HepG2 (cell line): ENCODE data around the gene EGLN2. TPM values are rescaled to one million over a fixed set of nuclear protein-coding genes. Genes with fewer than 3 reads are reported as not detected.
A peak's percentile ranks its signal among the peaks of the same experiment; 100 is the strongest.

Experiments used
- FOSL2 ChIP-seq: sonication (generic); formaldehyde crosslinking; IDR thresholded peaks from 2 replicates; pipeline ENCODE4 v1.4.0; 2020; ENCODE audit warnings: missing genetic modification reagents
- FOXM1 ChIP-seq: sonication (generic); formaldehyde crosslinking; IDR thresholded peaks from 2 replicates; pipeline ENCODE4 v1.5.0; 2020; ENCODE audit warnings: missing genetic modification reagents
- HOXA7 ChIP-seq: sonication (generic); formaldehyde crosslinking; IDR thresholded peaks from 2 replicates; pipeline ENCODE4 v1.8.1; 2022; ENCODE audit warnings: mild to moderate bottlenecking, missing genetic modification reagents, moderate library complexity
- PRMT3 ChIP-seq: sonication (generic); formaldehyde crosslinking; IDR thresholded peaks from 2 replicates; pipeline ENCODE4 v1.8.1; 2022; ENCODE audit warnings: low read depth, mild to moderate bottlenecking, moderate library complexity, missing genetic modification reagents, borderline replicate concordance
- SP4 ChIP-seq: sonication (generic); formaldehyde crosslinking; IDR thresholded peaks from 2 replicates; pipeline ENCODE4 v1.8.1; 2023; ENCODE audit warnings: mild to moderate bottlenecking, missing genetic modification reagents
- ZBTB38 ChIP-seq: sonication (generic); formaldehyde crosslinking; IDR thresholded peaks from 2 replicates; pipeline ENCODE4 v1.5.1; 2020; ENCODE audit warnings: mild to moderate bottlenecking, missing genetic modification reagents
- ZMYM4 ChIP-seq: sonication (generic); formaldehyde crosslinking; IDR thresholded peaks from 2 replicates; pipeline ENCODE4 v1.8.1; 2023; ENCODE audit warnings: mild to moderate bottlenecking, missing genetic modification reagents
- ZNF124 ChIP-seq: sonication (generic); formaldehyde crosslinking; IDR thresholded peaks from 2 replicates; pipeline ENCODE4 v1.4.0; 2020; ENCODE audit warnings: missing genetic modification reagents
- ZNF577 ChIP-seq: sonication (generic); formaldehyde crosslinking; IDR thresholded peaks from 2 replicates; pipeline ENCODE4 v1.4.0; 2020; ENCODE audit warnings: mild to moderate bottlenecking, low read depth, missing genetic modification reagents, borderline replicate concordance
- ZNF724P ChIP-seq: sonication (generic); formaldehyde crosslinking; IDR thresholded peaks from 2 replicates; pipeline ENCODE4 v1.8.0; 2022; ENCODE audit warnings: missing genetic modification reagents, borderline replicate concordance
- ZNF770 ChIP-seq: sonication (generic); formaldehyde crosslinking; IDR thresholded peaks from 2 replicates; pipeline ENCODE4 v1.5.0; 2020; ENCODE audit warnings: mild to moderate bottlenecking, missing genetic modification reagents
- ZNF780A ChIP-seq: sonication (generic); formaldehyde crosslinking; IDR thresholded peaks from 2 replicates; pipeline ENCODE4 v1.8.0; 2022; ENCODE audit warnings: mild to moderate bottlenecking, missing genetic modification reagents, moderate library complexity
- polyA plus RNA-seq, 8 experiments: library from polyadenylated mRNA; depleted of rRNA in 3 of 8; stranded (reverse) in 7 of 8; unstranded in 1 of 8; fragments of >200 nt; fragmentation: Illumina TruSeq in 4 of 8; extraction: Trizol in 4 of 8; gene quantifications; 2 replicates each; pipeline versions ENCODE4 v1.2.1 to v1.2.3, GENCODE V29; 2011 to 2016; ENCODE audit warnings: low read depth in 4 of 8, missing spikeins in 1 of 8, mixed read lengths in 1 of 8; ENCODE audit not compliant: insufficient read depth in 1 of 8
- total RNA-seq, 5 experiments: library from RNA; depleted of rRNA; stranded (reverse); fragments of >200 nt; fragmentation: Illumina TruSeq; extraction: Trizol; gene quantifications; 2 replicates each; pipeline ENCODE4 v1.2.3, GENCODE V29; 2016; ENCODE audit warnings: low read depth in 1 of 5
- TF ChIP-seq, protein P1 (sequence below): sonication (generic); formaldehyde crosslinking; IDR thresholded peaks from 2 replicates; pipeline ENCODE4 v1.5.1; 2020; ENCODE audit warnings: mild to moderate bottlenecking, missing genetic modification reagents, moderate library complexity
- TF ChIP-seq, protein P2 (sequence below): sonication (generic); formaldehyde crosslinking; IDR thresholded peaks from 2 replicates; pipeline ENCODE4 v1.4.0; 2020; ENCODE audit warnings: missing genetic modification reagents, borderline replicate concordance

The EGLN2 gene
- total and polyA plus RNA-seq, 2 of the 13 experiments (the other 11 are each of a cell fraction or from before 2014, with no cell fraction given): 16.5 to 40.8 TPM

GRCh38 chr19:40750874-40751537, 48.0 kb upstream of the EGLN2 start, which contains the start of gene SNRPA (continued):
- TF ChIP-seq, protein P1, sequence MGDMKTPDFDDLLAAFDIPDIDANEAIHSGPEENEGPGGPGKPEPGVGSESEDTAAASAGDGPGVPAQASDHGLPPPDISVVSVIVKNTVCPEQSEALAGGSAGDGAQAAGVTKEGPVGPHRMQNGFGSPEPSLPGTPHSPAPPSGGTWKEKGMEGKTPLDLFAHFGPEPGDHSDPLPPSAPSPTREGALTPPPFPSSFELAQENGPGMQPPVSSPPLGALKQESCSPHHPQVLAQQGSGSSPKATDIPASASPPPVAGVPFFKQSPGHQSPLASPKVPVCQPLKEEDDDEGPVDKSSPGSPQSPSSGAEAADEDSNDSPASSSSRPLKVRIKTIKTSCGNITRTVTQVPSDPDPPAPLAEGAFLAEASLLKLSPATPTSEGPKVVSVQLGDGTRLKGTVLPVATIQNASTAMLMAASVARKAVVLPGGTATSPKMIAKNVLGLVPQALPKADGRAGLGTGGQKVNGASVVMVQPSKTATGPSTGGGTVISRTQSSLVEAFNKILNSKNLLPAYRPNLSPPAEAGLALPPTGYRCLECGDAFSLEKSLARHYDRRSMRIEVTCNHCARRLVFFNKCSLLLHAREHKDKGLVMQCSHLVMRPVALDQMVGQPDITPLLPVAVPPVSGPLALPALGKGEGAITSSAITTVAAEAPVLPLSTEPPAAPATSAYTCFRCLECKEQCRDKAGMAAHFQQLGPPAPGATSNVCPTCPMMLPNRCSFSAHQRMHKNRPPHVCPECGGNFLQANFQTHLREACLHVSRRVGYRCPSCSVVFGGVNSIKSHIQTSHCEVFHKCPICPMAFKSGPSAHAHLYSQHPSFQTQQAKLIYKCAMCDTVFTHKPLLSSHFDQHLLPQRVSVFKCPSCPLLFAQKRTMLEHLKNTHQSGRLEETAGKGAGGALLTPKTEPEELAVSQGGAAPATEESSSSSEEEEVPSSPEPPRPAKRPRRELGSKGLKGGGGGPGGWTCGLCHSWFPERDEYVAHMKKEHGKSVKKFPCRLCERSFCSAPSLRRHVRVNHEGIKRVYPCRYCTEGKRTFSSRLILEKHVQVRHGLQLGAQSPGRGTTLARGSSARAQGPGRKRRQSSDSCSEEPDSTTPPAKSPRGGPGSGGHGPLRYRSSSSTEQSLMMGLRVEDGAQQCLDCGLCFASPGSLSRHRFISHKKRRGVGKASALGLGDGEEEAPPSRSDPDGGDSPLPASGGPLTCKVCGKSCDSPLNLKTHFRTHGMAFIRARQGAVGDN: peak; percentile 68
- no peak for TF ChIP-seq ZNF770 (CRISPR knock-in tag)
- TF ChIP-seq ZNF577 (CRISPR knock-in tag): no peak
- 0 out of 2 replicates have a peak, but pooled peaks have one; percentile 35 for TF ChIP-seq ZNF124 (CRISPR knock-in tag)
- TF ChIP-seq ZNF724P (CRISPR knock-in tag): 0 out of 2 replicates have a peak, but pooled peaks have one; percentile 2
- no peak for TF ChIP-seq ZNF780A (CRISPR knock-in tag)
- no peak for TF ChIP-seq FOXM1
- no peak for TF ChIP-seq PRMT3 (CRISPR knock-in tag)
- no peak for TF ChIP-seq HOXA7
- TF ChIP-seq SP4 (CRISPR knock-in tag): peak; percentile 44
- peak; percentile 3; the same call in 1 of the 2 replicates for TF ChIP-seq ZMYM4 (CRISPR knock-in tag)
- TF ChIP-seq ZBTB38: no peak
- TF ChIP-seq FOSL2 (CRISPR knock-in tag): 0 out of 2 replicates have a peak, but pooled peaks have one; percentile 10
- TF ChIP-seq, protein P2, sequence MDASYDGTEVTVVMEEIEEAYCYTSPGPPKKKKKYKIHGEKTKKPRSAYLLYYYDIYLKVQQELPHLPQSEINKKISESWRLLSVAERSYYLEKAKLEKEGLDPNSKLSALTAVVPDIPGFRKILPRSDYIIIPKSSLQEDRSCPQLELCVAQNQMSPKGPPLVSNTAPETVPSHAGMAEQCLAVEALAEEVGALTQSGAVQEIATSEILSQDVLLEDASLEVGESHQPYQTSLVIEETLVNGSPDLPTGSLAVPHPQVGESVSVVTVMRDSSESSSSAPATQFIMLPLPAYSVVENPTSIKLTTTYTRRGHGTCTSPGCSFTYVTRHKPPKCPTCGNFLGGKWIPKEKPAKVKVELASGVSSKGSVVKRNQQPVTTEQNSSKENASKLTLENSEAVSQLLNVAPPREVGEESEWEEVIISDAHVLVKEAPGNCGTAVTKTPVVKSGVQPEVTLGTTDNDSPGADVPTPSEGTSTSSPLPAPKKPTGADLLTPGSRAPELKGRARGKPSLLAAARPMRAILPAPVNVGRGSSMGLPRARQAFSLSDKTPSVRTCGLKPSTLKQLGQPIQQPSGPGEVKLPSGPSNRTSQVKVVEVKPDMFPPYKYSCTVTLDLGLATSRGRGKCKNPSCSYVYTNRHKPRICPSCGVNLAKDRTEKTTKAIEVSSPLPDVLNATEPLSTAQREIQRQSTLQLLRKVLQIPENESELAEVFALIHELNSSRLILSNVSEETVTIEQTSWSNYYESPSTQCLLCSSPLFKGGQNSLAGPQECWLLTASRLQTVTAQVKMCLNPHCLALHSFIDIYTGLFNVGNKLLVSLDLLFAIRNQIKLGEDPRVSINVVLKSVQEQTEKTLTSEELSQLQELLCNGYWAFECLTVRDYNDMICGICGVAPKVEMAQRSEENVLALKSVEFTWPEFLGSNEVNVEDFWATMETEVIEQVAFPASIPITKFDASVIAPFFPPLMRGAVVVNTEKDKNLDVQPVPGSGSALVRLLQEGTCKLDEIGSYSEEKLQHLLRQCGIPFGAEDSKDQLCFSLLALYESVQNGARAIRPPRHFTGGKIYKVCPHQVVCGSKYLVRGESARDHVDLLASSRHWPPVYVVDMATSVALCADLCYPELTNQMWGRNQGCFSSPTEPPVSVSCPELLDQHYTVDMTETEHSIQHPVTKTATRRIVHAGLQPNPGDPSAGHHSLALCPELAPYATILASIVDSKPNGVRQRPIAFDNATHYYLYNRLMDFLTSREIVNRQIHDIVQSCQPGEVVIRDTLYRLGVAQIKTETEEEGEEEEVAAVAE (CRISPR knock-in tag): no peak; the same call in 1 of the 2 replicates
